Ramos (cell line): ENCODE data around the gene NLRP7.
"Not testable (repeated sequence)": the region's sequence is repeated elsewhere in the genome, so short reads cannot be mapped to it uniquely, and the experiment has no call there.

Source experiments
- in situ Hi-C: fragments of 300-500 bp; cut with MboI; formaldehyde crosslinking; loops from one replicate; pipeline ENCODE4 v1.14.3; 2022; ENCODE audit warnings: low sequenced_read_pairs; ENCODE audit not compliant: unreplicated experiment

The NLRP7 gene

DNA sequence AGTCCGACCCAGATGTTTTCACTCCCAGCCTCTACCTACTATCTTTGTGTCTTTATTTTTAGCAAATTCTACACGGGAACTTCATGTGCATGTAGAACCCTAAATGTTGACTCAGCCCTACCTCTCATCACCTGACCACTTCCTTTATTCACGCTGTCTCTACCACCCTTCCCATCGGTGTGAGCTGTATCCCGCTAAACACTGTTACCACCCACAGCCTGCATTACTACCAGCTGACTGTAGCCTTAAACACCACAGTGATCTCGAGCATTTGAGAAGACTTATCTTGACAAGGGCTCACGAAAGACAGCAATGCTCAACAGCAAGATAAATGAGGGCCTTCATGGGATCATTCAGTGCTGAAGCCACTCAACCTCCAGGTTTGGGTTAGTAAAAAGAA, 26.2 kb downstream of the NLRP7 start:
- in situ Hi-C loops: no loop called here

DNA sequence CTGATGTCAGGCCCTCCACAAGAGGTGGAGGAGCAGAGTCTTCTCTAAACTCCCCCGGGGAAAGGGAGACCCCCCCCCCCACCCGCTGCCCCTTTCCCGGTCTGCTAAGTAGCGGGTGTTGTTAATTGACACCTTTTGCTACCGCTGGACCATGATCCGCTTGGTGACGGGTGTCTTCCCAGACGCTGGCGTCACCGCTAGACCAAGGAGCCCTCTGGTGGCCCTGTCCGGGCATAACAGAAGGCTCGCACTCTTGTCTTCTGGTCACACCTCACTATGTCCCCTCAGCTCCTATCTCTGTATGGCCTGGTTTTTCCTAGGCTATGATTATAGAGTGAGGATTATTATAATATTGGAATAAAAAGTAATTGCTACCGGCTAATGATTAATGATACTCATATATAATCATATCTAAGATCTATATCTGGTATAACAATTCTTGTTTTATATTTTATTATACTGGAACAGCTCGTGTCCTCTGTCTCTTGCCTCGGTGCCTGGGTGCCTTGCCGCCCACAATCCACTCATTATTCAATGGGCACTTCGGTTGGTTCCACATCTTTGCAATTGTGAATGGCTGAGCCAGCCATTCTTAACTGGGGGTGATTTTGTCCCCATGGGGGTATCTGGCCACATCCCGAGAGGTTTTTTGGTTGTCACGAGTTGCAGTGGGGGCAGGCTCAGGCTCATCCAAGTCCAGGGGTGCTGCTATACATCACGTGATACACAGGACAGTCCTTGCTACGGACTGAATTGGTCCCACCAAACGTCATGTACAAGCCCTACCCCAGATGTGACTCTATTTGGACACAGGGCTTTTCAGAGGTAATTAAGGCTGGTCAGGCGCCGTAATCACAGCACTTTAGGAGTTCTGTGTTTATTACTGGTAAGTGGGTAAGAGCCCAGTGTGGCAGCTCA, 27.4 kb downstream of the NLRP7 start:
- in situ Hi-C loops: not testable (repeated sequence)

DNA sequence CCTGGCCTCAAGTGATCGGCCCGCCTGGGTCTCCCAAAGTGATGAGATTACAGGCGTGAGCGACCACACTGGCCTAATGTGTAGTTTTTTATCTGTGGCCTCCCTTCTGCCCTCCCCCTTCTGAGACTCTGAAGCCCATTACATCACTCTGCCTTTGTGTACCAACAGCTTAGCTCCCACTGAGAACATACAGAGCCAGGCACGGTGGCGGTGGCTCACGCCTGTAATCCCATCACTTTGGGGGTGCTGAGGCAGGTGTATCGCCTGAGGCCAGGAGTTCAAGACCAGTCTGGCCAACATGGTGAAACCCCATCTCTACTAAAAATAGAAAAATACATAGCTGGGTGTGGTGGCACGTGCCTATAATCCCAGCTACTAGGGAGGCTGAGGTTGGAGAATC, 28.8 kb downstream of the NLRP7 start:
- in situ Hi-C loops: no loop called here

DNA sequence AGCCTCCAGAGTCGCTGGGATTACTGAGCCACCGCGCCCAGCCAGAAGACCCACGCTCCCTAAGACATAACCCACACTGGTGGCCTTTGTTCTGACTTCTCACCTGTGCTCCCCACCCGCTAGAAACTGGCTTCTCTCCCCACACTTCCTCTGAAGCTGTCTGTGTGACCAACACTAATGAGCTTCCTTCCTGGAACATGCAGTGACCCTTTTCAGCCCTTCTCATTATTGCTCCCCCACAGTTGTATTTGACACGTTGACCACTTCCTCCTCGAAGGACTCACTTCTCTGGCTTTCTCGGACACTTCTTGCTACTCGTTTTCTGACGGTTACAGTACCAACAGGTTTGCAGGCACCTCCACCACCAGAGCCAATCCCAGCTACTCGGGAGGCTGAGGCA, 30.5 kb downstream of the NLRP7 start:
- in situ Hi-C loops: no loop called here

DNA sequence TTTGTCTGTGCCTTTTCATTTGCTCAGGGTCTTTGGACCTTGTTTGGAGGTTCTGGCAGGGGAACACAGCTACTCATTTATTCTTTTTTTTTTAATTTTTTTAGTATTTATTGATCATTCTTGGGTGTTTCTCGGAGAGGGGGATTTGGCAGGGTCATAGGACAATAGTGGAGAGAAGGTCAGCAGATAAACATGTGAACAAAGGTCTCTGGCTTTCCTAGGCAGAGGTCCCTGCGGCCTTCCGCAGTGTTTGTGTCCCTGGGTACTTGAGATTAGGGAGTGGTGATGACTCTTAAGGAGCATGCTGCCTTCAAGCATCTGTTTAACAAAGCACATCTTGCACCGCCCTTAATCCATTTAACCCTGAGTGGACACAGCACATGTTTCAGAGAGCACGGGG, 39.4 kb downstream of the NLRP7 start:
- in situ Hi-C loops: not testable (repeated sequence)

DNA sequence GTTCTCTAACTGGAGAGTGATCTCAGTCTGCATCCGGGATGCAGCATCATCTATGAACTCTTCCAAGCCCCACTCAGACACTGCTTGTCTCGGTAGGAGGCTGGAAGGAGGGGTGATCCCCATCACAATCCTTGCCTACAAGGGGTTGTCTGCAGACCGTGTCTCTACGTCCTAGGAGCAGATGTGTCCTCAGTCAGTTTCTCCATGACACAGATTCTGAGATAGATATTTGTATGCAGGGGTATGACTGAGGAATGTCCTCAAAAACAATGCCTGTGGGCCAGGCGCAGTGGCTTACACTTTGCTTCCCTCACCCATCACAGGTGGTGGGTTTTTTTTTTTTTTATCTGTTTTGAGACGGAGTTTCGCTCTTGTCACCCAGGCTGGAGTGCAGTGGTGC, 40.5 kb downstream of the NLRP7 start:
- in situ Hi-C loops: no loop called here

DNA sequence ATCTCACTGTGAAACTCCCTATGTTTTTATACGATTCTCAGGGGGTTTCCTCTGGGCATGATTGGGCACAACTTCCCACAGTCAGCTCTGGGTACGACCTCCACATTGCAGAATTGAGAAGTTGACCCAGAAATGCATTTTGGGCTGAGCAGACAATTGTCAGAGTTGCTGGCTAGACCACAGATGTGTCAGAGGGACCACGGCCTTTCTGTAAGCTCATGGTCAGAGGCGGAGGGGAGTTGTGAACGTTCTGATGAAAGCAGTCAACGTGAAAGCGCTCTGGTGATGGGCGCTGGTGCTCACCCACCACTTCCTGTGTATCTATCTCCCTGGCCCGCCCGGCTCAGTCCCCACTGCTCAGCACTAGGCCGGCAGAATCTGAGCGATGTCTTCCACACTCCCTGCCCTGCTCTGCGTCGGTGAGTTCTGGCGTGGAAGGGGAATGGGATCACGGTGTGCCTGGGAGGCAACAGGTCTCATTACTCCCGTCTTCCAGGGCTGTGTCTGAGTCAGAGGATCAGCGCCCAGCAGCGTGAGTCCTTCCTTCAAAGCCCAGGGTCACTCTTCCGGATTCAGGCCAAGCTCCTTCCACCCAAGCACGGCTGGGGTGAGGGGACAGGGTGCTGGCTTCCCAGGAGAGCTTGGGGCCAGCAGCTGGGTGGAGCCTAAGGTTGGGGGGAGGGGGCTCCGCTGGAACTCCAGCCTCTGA, 41.4 kb downstream of the NLRP7 start, which contains the start of gene NCR1:
Gene NCR1, plus strand, starts transcription at position 346 of the 709 bp plus-strand sequence. Its CDS starts 40 bp downstream, at position 386.
- in situ Hi-C loops: no loop called here

DNA sequence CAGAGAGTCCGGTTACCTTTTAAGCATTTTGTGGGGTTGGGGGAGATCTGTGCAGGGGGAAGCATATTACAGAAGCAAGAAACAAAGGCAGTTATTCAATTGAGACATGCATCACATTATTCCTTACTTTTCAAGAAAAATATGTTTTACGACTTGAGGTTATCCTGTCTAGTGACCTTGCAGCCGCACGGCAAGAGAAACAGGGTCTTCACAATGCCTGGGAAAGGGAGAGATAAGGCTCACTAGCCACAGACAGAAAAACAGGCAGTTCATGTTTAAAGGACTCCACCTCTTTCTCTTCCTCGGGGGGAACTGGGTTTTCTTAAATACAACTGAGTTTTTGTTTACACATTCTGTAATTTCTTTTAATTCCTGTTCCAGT, 41.9 kb downstream of the NLRP7 start:
- in situ Hi-C loops: no loop called here

DNA sequence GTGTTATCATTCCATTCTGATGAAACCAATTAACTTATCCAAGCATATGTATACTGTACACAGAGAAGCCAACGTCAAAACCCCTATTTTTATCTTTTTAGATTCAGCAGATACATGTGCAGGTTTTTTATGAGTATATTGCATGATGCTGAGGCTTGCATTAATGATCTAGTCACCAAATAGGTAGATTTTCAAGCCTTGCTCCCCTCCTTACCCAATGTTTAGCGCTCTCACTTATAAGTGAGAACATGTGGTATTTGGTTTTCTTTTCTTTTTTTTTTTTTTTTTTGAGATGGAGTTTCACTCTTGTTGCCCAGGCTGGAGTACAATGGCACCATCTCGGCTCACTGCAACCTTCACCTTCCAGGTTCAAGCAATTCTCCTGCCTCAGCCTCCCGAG, 43.1 kb downstream of the NLRP7 start:
- in situ Hi-C loops: not testable (repeated sequence)

DNA sequence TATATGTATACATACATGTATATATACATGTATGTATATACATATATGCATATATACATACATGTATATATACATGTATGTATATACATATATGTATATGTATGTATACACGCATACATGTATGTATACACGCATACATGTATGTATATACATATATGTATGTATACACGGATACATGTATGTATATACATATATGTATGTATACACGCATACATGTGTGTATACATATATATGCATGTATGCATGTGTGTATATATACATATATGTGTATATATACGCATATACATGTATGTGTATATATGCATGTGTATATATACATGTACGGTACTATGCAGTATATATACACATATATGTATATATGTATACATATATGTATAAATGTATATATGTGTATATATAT, 44.0 kb downstream of the NLRP7 start:
- in situ Hi-C loops: no loop called here

DNA sequence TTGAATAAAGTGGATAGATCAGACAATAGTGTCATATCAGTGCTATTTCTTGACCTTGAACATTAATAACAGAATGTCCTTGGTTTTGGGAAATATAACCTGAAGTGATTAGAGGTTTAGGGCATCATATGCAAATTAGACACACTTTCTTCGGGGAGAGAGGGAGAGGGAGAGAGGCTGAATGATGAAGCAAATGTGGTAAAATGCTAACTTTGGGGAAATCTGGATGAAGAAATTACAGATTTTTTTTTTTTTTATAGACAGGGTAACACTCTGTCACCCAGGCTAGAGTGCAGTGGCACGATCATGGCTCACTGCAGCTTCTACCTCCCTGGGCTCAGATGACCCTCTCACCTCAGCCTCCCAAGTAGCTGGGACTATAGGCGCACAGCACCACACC, 45.3 kb downstream of the NLRP7 start:
- in situ Hi-C loops: no loop called here

DNA sequence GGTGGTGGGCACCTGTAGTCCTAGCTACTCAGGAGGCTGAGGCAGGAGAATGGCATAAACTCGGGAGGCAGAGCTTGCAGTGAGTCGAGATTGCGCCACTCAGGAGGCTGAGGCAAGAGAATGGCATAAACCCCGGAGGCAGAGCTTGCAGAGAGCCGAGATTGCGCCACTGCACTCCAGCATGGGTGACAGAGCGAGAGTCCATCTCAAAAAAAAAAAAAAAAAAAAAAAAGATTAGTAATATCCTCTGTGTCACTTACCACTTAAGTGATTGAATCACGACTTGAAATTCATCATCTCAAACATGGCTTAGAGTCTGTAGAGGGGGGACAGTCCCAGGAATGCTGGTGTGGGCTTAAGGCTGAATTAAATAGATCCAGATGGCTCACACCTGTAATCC, 46.2 kb downstream of the NLRP7 start:
- in situ Hi-C loops: not testable (repeated sequence)

DNA sequence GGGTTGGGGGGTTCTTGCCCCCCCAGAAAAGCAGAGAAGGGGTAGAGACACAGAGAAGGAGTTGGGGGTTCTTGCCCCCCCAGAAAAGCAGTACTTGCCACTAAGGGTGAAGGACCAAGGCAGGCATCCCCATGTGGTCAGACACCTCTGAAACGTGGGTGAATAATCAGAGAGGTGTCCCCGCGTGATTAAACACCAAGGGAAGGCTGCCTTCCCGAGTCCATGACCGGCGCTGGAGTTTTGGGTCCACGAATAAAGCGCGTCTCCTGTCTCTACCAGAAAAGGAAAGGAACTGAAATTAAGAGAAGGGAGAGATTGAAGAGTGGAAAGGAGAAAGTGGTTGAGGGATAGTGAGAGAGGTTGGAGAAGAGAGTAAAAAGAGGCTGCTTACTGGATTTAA, 47.7 kb downstream of the NLRP7 start:
- in situ Hi-C loops: not testable (repeated sequence)

DNA sequence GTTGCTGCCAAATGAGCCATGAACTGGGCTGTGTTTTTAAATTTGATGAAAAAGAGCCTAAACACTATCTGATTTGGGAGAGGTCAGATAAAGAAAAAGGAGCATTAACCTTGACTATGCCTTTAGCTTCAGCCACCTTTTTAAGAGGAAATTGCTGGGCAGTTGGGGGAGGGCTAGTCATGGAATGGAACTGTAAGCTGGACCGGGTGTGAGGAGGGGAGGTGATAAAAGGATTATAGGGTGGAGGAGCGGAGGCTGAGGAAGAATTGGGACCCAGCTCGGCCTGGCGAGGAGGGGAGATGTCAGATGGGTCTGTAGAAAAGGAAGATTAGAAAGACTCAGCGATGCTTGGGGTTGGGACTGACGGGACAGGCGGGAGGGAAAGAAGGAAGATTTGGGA, 48.6 kb downstream of the NLRP7 start:
- in situ Hi-C loops: not testable (repeated sequence)

DNA sequence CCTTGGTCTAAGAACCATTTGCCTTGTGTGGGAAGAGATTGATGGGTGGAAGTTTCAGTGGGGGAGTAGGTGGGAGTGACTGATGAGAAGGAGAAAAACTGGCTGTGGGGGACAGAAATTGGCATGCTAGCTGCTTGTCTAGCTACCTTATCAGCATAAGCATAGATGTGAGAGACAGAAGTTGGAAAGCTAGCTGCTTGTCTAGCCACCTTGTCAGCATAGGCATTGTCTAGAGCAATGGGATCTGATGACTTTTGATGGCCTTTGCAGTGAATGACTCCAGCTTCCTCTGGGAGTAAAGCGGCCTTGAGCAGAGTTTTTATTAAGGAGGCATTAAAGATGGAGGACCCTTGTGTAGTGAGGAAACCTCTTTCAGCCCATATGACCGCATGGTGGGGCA, 51.3 kb downstream of the NLRP7 start:
- in situ Hi-C loops: no loop called here

DNA sequence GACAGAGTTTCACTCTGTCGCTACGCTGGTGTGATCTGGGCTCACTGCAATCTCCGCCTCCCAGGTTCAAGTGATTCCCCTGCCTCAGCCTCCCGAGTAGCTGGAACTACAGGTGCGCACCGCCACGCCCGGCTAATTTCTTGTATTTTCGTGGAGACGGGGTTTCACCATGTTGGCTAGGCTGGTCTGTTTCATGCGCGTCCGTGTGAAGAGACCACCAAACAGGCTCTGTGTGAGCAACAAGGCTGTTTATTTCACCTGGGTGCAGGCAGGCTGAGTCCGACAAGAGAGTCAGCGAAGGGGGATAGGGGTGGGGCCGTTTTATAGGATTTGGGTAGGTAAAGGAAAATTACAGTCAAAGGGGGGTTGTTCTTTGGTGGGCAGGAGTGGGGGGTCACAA, 53.2 kb downstream of the NLRP7 start:
- in situ Hi-C loops: not testable (repeated sequence)

DNA sequence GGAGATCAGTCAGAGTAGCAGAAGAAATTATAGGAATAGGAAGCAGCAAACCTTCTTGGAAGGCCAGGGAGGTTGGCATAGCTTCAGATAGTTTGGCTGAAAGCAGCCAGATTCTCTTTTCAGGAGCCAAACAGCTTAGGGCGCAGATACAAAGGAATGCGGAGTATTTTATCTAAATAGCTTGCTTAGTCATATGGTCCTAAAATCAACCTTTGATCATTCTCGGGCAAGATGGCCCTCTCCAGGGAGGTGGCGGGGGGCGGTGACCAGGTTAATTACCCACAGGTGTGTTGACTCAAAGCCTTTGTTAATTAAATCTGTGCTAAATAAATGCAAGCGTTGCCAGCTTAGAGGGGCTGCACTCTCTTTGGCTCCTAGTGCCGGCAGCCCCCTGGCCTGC, 53.9 kb downstream of the NLRP7 start:
- in situ Hi-C loops: no loop called here

DNA sequence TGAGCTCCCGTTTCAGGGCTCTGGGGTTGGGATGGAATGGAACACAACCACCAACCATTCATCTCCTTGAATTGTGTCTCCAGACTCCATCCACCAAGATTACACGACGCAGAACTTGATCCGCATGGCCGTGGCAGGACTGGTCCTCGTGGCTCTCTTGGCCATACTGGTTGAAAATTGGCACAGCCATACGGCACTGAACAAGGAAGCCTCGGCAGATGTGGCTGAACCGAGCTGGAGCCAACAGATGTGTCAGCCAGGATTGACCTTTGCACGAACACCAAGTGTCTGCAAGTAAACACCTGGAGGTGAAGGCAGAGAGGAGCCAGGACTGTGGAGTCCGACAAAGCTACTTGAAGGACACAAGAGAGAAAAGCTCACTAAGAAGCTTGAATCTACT, 57.8 kb downstream of the NLRP7 start:
- in situ Hi-C loops: loop anchor here (10.0 kb wide), 1 partner anchor 245 kb away; no protein-coding TSS in a partner anchor

DNA sequence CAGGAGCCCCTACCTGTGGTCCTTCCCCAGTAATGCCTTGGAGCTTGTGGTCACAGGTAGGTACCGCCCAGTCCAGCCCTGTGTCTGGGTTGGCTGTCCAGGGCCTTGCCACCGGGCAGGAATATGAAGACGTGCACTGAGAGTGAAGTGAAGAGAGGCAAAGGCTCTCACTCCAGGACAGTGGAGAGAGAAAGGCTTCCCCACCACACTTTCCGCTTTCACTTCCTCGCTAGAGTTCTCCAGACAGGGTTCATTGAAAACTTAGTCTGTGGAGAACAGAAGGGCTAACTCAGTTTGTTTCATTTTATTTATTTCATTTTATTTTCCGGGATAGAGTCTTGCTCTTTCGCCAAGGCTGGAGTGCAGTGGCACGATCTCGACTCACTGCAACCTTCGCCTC, 59.1 kb downstream of the NLRP7 start:
- in situ Hi-C loops: loop anchor here (10.0 kb wide), 1 partner anchor 247 kb away; no protein-coding TSS in a partner anchor

DNA sequence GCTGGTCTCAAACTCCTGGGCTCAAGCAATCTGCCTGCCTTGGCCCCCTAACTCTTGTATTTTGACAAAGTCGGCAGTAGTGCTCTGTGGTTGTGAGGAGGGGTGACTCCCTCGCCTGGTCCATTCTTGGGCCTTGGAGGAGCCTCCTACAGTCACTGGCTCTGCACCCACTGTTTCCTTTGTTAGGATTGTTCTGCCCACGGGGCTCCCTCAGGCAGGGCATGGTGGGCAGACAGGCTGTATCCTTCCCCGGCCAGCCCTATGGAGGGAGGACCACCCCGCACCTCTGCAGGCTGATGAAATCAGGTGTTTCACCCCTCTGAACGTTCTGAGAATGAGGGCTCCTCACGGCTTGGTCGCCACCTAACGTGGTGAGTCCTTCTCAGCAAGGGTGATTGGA, 64.1 kb downstream of the NLRP7 start:
- in situ Hi-C loops: loop anchor here (10.0 kb wide), 1 partner anchor 252 kb away; no protein-coding TSS in a partner anchor

DNA sequence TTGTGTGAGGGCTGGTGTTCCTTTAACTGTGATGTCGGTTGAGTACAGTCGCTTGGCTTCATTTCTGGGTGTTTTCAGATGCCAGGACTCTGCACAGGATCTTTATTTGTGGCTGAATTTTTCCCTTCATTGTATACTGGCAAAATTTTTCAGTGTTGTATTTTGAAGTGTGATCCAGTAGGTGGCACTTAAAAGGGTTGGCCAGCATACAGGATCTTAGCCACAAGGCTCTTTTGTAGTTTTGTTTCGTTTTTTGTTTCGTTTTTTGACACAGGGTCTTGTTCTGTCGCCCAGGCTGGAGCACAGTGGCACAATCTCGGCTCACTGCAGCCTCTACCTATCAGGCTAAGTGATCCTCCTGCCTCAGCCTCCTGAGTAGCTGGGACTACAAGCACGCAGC, 64.6 kb downstream of the NLRP7 start:
- in situ Hi-C loops: loop anchor here (10.0 kb wide), 1 partner anchor 252 kb away; no protein-coding TSS in a partner anchor
